ENCODE results near the gene SLC26A6. TPM values are rescaled to one million over a fixed set of nuclear protein-coding genes. Genes with fewer than 3 reads are reported as not detected.

The SLC26A6 gene
- total and polyA plus RNA-seq, 8 donors = 6.2 to 32.1 (median 10.6) TPM

DNA sequence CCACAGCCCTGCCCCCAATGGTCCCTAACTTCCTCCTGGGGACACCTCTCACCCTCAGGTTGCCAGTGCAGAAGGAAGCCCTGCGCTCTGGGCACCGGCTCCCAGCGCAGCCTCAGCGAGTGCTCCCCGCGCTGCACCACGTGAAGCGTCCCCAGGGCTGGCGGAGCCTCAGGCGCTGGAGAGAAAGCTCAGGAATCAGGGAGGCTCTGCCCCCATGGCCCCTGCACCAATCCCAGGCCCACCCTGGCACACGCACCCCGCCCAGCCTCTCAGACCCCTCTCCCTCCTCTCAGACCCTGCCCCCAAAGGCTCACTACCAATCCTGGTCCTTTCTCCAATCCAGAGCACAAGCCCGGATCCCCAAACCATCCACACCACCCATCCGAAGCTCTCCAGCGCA is 47.0 kb downstream of the SLC26A6 start:
- Histone ChIP-seq H3K4me1 (no peaks in the 10 kb centered on the region), H3K36me3 (no peaks in the 10 kb centered on the region), H3K27me3 (no peaks in the 10 kb centered on the region), H3K4me3 (no peak overlapping the region), H3K27ac (no peak overlapping the region), H3K9me3 (no peaks in the 10 kb centered on the region)
- FAIRE-seq (no peak), DNase-seq (no peak), ATAC-seq (no peak)
- 52 to 53% methylated on average over 15 of the region's 15 CpGs for WGBS, 2 donors
- intact Hi-C loops (cut with DNase I) = no loop called here
- TF ChIP-seq, protein P1, sequence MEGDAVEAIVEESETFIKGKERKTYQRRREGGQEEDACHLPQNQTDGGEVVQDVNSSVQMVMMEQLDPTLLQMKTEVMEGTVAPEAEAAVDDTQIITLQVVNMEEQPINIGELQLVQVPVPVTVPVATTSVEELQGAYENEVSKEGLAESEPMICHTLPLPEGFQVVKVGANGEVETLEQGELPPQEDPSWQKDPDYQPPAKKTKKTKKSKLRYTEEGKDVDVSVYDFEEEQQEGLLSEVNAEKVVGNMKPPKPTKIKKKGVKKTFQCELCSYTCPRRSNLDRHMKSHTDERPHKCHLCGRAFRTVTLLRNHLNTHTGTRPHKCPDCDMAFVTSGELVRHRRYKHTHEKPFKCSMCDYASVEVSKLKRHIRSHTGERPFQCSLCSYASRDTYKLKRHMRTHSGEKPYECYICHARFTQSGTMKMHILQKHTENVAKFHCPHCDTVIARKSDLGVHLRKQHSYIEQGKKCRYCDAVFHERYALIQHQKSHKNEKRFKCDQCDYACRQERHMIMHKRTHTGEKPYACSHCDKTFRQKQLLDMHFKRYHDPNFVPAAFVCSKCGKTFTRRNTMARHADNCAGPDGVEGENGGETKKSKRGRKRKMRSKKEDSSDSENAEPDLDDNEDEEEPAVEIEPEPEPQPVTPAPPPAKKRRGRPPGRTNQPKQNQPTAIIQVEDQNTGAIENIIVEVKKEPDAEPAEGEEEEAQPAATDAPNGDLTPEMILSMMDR (IDR thresholded peaks at IDR 0.05) = no peak

DNA sequence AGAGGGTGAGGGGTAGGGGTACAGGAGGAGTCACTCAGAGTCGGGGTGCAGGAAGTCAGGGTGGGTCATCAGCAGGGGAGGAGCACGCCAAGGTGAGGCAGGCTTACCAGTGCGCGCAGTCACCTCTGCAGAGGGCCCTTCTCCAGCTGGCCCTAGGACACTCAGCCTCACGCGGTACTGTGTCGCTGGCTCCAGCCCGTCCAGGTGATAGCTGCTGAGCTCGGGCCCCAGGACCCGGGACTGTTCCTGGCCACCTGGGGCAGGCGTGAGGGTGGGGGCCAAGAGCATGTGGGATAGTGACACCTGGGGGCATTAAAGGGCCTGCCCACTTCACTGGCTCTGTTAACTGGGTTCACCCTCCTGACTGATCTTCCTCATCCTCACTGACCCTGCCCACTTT is 47.6 kb downstream of the SLC26A6 start:
- no peaks in the 10 kb centered on the region for H3K36me3 ChIP-seq
- H3K27me3 ChIP-seq = no peaks in the 10 kb centered on the region
- H3K27ac ChIP-seq = no peak overlapping the region
- H3K4me3 ChIP-seq = no peak overlapping the region
- DNase-seq = no peak
- 66 to 69% methylated on average over 10 to 11 of the region's 11 CpGs for WGBS, 2 donors
- no peak for ATAC-seq
- no peak for FAIRE-seq
- TF ChIP-seq, protein P1 (IDR thresholded peaks at IDR 0.05) = no peak
- intact Hi-C loops (cut with DNase I) = no loop called here
- H3K9me3 ChIP-seq = no peaks in the 10 kb centered on the region
- H3K4me1 ChIP-seq = no peaks in the 10 kb centered on the region

DNA sequence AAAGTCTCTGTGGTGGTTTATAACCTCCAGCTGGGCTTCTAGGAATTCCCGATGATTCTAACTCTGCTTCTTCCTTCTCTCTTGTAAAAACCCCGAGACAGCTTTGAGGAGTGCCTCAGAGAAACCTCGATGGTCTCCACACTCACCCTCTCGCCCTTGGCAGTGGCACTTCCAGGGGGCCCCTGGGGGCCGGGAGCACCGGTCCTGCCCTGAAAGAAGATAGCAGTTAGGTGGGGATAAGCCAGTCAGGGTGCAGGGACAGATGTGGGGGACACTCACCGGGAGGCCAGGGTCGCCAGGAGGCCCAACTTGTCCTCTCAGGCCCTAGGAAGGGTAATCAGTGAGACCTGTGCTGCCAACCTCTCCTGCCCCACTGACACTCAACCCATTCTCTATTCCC is 49.9 kb downstream of the SLC26A6 start:
- Histone ChIP-seq H3K27ac (no peak overlapping the region), H3K27me3 (no peaks in the 10 kb centered on the region), H3K9me3 (no peaks in the 10 kb centered on the region), H3K36me3 (no peaks in the 10 kb centered on the region), H3K4me1 (no peaks in the 10 kb centered on the region), H3K4me3 (no peak overlapping the region)
- 71 to 83% methylated on average over 8 of the region's 8 CpGs for WGBS, 2 donors
- TF ChIP-seq, protein P1 (IDR thresholded peaks at IDR 0.05) = no peak
- intact Hi-C loops (cut with DNase I) = no loop called here
- ATAC-seq (no peak), DNase-seq (no peak), FAIRE-seq (no peak)

DNA sequence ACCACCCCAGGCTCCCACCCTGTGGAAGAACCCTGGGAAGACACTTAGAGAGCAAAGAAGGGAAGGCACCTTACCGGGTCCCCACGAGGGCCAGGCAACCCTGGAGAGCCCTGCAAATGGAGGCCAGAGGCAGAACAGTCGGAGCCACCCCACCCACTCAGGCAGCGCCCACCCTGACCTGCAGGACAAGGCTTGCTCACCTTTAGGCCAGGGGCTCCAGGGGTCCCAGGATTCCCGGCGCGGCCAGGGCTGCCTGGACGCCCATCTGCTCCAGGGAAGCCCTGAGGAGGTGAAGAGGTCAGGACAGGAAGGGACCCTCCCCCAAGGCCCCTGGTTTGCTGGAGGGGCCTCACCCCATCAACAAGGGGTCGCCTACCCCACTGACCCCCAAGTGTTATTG is 50.4 kb downstream of the SLC26A6 start:
- no peak overlapping the region for H3K4me3 ChIP-seq
- TF ChIP-seq, protein P1 (IDR thresholded peaks at IDR 0.05) = no peak
- no peaks in the 10 kb centered on the region for H3K36me3 ChIP-seq
- DNase-seq = no peak
- no peak overlapping the region for H3K27ac ChIP-seq
- H3K4me1 ChIP-seq = no peaks in the 10 kb centered on the region
- H3K27me3 ChIP-seq = no peaks in the 10 kb centered on the region
- no peak for FAIRE-seq
- WGBS, 2 donors = 84 to 85% methylated on average over 9 of the region's 9 CpGs
- no peaks in the 10 kb centered on the region for H3K9me3 ChIP-seq
- intact Hi-C loops (cut with DNase I) = no loop called here
- no peak for ATAC-seq

DNA sequence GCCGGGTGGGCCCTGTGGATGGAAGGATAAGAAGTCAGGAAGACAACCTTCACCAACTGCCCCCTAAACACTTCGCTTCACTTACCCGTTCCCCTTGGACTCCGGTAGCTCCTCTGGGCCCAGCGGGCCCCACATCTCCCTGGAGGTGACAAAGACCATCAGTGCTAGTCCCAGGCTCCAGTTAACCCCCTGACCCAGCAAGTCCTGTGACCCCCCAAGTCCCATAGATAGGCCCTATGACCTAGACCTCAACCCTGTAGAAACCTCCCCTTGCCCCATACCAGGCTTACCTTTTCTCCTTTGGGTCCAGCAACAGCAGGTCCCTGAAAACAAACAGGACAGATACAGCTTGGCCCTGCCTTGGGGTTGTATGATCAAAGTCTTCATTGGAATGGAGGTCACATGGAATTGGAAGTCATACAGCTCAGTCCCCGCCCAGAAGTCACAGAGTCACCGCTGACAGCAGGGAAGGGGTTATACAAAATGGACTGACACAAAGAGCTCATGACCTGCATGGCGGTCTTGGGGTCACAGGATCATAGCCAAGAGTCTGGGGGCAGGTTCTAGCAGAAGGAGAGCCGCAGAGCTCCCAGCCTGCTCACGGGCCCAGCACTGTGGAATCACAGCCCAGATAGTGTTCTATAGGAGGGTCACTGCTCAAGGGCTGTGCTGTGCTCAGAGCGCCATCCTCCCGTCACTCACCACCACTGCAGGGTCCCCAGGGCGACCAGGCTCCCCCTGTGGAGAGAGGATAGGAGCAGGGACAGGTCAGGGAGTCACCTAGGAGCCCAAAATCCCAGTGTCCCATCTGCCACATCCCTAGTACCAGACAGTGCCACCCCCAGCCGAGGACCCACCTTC is 53.4 kb downstream of the SLC26A6 start:
- H3K36me3 ChIP-seq = no peaks in the 10 kb centered on the region
- intact Hi-C loops (cut with DNase I) = no loop called here
- H3K4me1 ChIP-seq = no peaks in the 10 kb centered on the region
- no peak for ATAC-seq
- no peak for FAIRE-seq
- H3K4me3 ChIP-seq = no peak overlapping the region
- H3K27me3 ChIP-seq = no peaks in the 10 kb centered on the region
- TF ChIP-seq, protein P1 (IDR thresholded peaks at IDR 0.05) = no peak
- H3K9me3 ChIP-seq = no peaks in the 10 kb centered on the region
- WGBS, 2 donors = 85 to 86% methylated on average over 14 of the region's 14 CpGs
- H3K27ac ChIP-seq = no peak overlapping the region
- DNase-seq = no peak
